Neuronal stem cell (in vitro differentiated cells): ENCODE measurements around the gene AKAP9.

Experiments
- DNase-seq: peaks from one replicate; pipeline ENCODE4 v3.0.0-alpha.2; 2013; ENCODE audit warnings: low spot score
- H2AFZ ChIP-seq: one replicate; pipeline ENCODE4 v1.6.1; 2013; ENCODE audit warnings: mild to moderate bottlenecking, low read length, inconsistent platforms
- H2AK5ac ChIP-seq: 2 replicates; pipeline ENCODE4 v1.6.1; 2013; ENCODE audit warnings: low read depth, mild to moderate bottlenecking, inconsistent platforms, low read length, moderate library complexity, mixed read lengths
- H2BK120ac ChIP-seq: 2 replicates; pipeline ENCODE4 v1.6.1; 2013; ENCODE audit warnings: low read depth, mild to moderate bottlenecking, inconsistent platforms, low read length, moderate library complexity, mixed read lengths
- H2BK12ac ChIP-seq: one replicate; pipeline ENCODE4 v1.6.1; 2013; ENCODE audit warnings: low read length, inconsistent platforms
- H2BK15ac ChIP-seq: 2 replicates; pipeline ENCODE4 v1.6.1; 2013; ENCODE audit warnings: mild to moderate bottlenecking, low read length, inconsistent platforms, mixed read lengths
- H2BK5ac ChIP-seq: one replicate; pipeline ENCODE4 v1.6.1; 2013; ENCODE audit warnings: inconsistent platforms, mild to moderate bottlenecking, low read length, moderate library complexity
- H3K14ac ChIP-seq: one replicate; pipeline ENCODE4 v1.6.1; 2013; ENCODE audit warnings: low read length, inconsistent platforms
- H3K18ac ChIP-seq: 2 replicates; pipeline ENCODE4 v1.6.1; 2013; ENCODE audit warnings: low read length, inconsistent platforms
- H3K23ac ChIP-seq: 2 replicates; pipeline ENCODE4 v1.6.1; 2013; ENCODE audit warnings: low read depth, mild to moderate bottlenecking, mixed read lengths, low read length, inconsistent platforms; ENCODE audit not compliant: poor library complexity
- H3K27ac ChIP-seq: replicated peaks from 3 replicates; pipeline ENCODE4 v1.5.1; 2013; ENCODE audit warnings: low read length, inconsistent platforms
- H3K27me3 ChIP-seq, 3 experiments: 2 replicates each; pipeline ENCODE4 v1.6.1; 2013; ENCODE audit warnings: low read length in 3 of 3, mild to moderate bottlenecking in 2 of 3, inconsistent platforms in 1 of 3, low read depth in 1 of 3, mixed read lengths in 1 of 3, moderate library complexity in 1 of 3; ENCODE audit not compliant: control insufficient read depth in 3 of 3, insufficient read depth in 3 of 3
- H3K36me3 ChIP-seq, 2 donors: replicated peaks in 1 of 2; 2 replicates each; pipeline ENCODE4 v1.6.1; 2013; ENCODE audit warnings: low read length in 2 of 2; ENCODE audit not compliant: control insufficient read depth in 2 of 2, insufficient read depth in 2 of 2
- H3K4ac ChIP-seq: 2 replicates; pipeline ENCODE4 v1.6.1; 2013; ENCODE audit warnings: inconsistent platforms, mild to moderate bottlenecking, low read length, moderate library complexity
- H3K4me1 ChIP-seq, 2 donors: 1 replicate in 1 of 2; 2 replicates in 1 of 2; pipeline ENCODE4 v1.6.1; 2013; ENCODE audit warnings: low read length in 2 of 2, low read depth in 1 of 2; ENCODE audit not compliant: control insufficient read depth in 2 of 2, insufficient read depth in 1 of 2
- H3K4me2 ChIP-seq: one replicate; pipeline ENCODE4 v1.6.1; 2013; ENCODE audit warnings: mild to moderate bottlenecking, low read length, inconsistent platforms; ENCODE audit not compliant: insufficient read depth, poor library complexity, severe bottlenecking
- H3K4me3 ChIP-seq, 2 donors: 2 replicates each; pipeline ENCODE4 v1.5.1; 2013; ENCODE audit warnings: low read length in 2 of 2, mild to moderate bottlenecking in 2 of 2, inconsistent platforms in 1 of 2, moderate library complexity in 1 of 2
- H3K79me1 ChIP-seq: one replicate; pipeline ENCODE4 v1.6.1; 2013; ENCODE audit warnings: low read depth, mild to moderate bottlenecking, inconsistent platforms, low read length, moderate library complexity
- H3K9ac ChIP-seq: one replicate; pipeline ENCODE4 v1.6.1; 2013; ENCODE audit warnings: mild to moderate bottlenecking, low read depth, low read length, inconsistent platforms; ENCODE audit not compliant: poor library complexity
- H3K9me3 ChIP-seq, 2 donors: replicated peaks in 1 of 2; 2 replicates each; pipeline versions ENCODE3 to v1.6.1; 2013; ENCODE audit warnings: low read length in 2 of 2, mild to moderate bottlenecking in 2 of 2, inconsistent platforms in 1 of 2, low read depth in 1 of 2, mixed read lengths in 1 of 2, moderate library complexity in 1 of 2; ENCODE audit not compliant: control insufficient read depth in 2 of 2, insufficient read depth in 1 of 2
- H4K8ac ChIP-seq: one replicate; pipeline ENCODE4 v1.6.1; 2013; ENCODE audit warnings: low read depth, mild to moderate bottlenecking, inconsistent platforms, low read length, moderate library complexity
- H4K91ac ChIP-seq: one replicate; pipeline ENCODE4 v1.6.1; 2013; ENCODE audit warnings: low read length, low read depth, mild to moderate bottlenecking, inconsistent platforms; ENCODE audit not compliant: poor library complexity
- WGBS, 2 donors: extraction: QIAGEN DNeasy Blood & Tissue Kit; methylation state at CpG; one replicate each; pipeline ENCODE4 v1.1.7; 2013; ENCODE audit warnings: missing lambda C conversion rate in 2 of 2, mixed read lengths in 1 of 2; ENCODE audit not compliant: insufficient read length in 2 of 2, insufficient replicate concordance in 1 of 2; ENCODE audit errors: extremely low coverage in 2 of 2; 5-methylcytosine and 5-hydroxymethylcytosine counted together

The AKAP9 gene

DNA sequence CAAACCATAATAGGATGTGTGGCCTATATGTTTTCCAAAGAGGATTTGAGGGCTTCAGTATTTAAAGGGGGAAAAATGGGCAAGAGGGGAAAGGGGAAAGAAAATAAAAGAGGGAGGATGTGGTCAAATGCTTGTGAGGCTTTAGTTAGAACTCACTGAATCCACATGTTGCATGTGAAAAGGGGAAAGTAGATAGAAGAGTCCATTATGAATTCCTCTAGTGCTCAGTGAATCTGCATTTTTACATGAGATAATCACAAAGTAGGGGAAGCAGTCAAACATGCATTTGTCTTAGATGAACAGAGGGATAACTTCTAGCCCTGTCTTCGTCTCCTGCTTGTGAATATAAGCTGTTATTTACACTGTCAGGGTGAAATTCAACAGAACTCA, 24.6 kb upstream of the AKAP9 start:
- H2AFZ ChIP-seq, result no peak overlapping the region
- H4K8ac ChIP-seq, result no peak overlapping the region
- no CpG with 5 or more reads among the region's 1 CpG for WGBS, 2 donors

DNA sequence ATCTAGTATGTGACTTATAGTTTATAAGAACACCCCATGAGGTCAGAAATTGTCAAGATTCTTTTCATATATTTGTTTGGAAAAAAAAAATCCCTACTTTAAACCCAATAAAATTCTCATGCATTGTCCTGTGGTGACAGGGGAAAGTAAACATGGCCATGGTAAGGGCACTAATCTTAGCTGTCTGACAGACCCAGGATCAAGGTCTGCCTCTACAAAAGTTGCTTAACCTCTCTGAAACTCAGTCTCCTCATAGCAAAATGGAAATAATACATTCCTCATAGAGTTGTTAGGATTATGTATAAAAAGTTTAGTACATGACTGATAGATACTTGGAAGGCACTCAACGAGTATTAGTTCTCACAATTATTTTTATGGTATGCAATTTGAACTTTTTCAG, 22.3 kb upstream of the AKAP9 start:
- Histone ChIP-seq H2BK5ac (no peak overlapping the region), H2AK5ac (no peak overlapping the region), H3K4me2 (no peak overlapping the region), H3K36me3 (no peaks in the 10 kb centered on the region), H3K9me3 (no peaks in the 10 kb centered on the region), H2AFZ (no peak overlapping the region), H3K4me3 (no peak overlapping the region), H3K79me1 (no peaks in the 10 kb centered on the region), H3K23ac (no peak overlapping the region), H3K9ac (no peak overlapping the region), H2BK12ac (no peak overlapping the region), H2BK120ac (no peak overlapping the region), H4K8ac (no peak overlapping the region), H3K14ac (no peak overlapping the region), H3K4me1 (no peaks in the 10 kb centered on the region), H2BK15ac (no peak overlapping the region), H3K27me3 (no peaks in the 10 kb centered on the region), H3K4ac (no peak overlapping the region), H4K91ac (no peak overlapping the region), H3K18ac (no peak overlapping the region), H3K27ac (no peak overlapping the region)
- WGBS, 2 donors, result no CpG with 5 or more reads among the region's 1 CpG
- DNase-seq, result no peak

More for the DNA sequence above, 24.6 kb upstream of the AKAP9 start:
- Histone ChIP-seq H3K4me1 (no peaks in the 10 kb centered on the region), H3K4me3 (no peak overlapping the region), H3K36me3 (no peaks in the 10 kb centered on the region), H3K14ac (no peak overlapping the region), H3K27me3 (no peaks in the 10 kb centered on the region), H2BK120ac (no peak overlapping the region), H2BK5ac (no peak overlapping the region), H4K91ac (no peak overlapping the region), H3K4me2 (no peak overlapping the region), H2BK15ac (no peak overlapping the region), H3K18ac (no peak overlapping the region), H3K9me3 (no peaks in the 10 kb centered on the region), H3K9ac (no peak overlapping the region), H3K79me1 (no peaks in the 10 kb centered on the region), H2BK12ac (no peak overlapping the region), H3K27ac (no peak overlapping the region), H2AK5ac (no peak overlapping the region), H3K4ac (no peak overlapping the region), H3K23ac (no peak overlapping the region)
- DNase-seq, result no peak

DNA sequence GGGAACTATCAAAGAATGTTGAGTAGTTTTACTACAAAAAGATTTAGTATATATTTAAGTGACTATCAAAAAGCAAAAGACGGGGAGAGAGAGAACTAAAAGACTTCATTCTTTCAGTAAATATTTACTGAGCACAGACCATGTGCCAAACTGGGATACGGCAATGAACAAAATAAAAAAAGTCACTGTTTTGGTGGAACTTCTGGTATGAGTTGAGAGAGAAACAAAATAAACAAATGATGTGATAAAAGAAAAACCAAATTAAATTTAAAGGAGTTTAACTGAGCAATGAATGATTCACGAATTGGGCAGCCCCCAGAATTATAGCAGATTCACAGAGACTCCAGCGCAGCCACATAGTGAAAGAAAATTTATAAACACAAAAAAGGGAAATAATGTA, 17.8 kb upstream of the AKAP9 start:
- no peaks in the 10 kb centered on the region for H3K36me3 ChIP-seq
- H2BK12ac ChIP-seq, result no peak overlapping the region
- H3K9me3 ChIP-seq, result no peaks in the 10 kb centered on the region
- WGBS, 2 donors, result no CpG with 5 or more reads among the region's 4 CpGs
- H3K18ac ChIP-seq, result no peak overlapping the region
- H2BK15ac ChIP-seq, result no peak overlapping the region
- no peak overlapping the region for H3K4ac ChIP-seq
- H3K14ac ChIP-seq, result no peak overlapping the region
- H3K4me2 ChIP-seq, result no peak overlapping the region
- DNase-seq, result no peak
- no peak overlapping the region for H2BK120ac ChIP-seq
- no peak overlapping the region for H3K9ac ChIP-seq
- H3K27ac ChIP-seq, result no peak overlapping the region
- H3K4me1 ChIP-seq, result no peaks in the 10 kb centered on the region
- no peaks in the 10 kb centered on the region for H3K79me1 ChIP-seq
- no peak overlapping the region for H4K8ac ChIP-seq
- H3K23ac ChIP-seq, result no peak overlapping the region
- H3K4me3 ChIP-seq, result no peak overlapping the region
- H3K27me3 ChIP-seq, result no peaks in the 10 kb centered on the region
- no peak overlapping the region for H2AFZ ChIP-seq
- H4K91ac ChIP-seq, result no peak overlapping the region
- no peak overlapping the region for H2AK5ac ChIP-seq
- H2BK5ac ChIP-seq, result no peak overlapping the region

DNA sequence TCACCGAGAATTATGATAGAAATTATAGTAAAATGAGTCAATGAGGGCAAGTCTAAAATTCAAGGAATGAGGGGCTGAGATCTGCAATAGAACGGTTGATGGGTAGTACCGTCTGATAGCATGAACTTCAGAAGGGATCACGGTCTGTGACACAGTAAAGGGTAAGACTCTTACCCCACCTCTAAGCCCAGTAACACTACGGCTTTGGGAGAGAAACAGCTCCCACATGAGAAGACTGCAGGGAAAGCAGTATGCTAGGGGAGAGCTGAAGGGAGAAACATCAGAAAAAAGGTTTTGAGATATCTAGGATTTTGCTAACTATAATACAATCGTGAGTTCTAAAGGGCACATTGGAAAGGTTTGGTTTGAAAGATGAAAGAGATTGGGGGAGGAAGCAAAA, 12.8 kb upstream of the AKAP9 start:
- H3K23ac ChIP-seq, result no peak overlapping the region
- no peaks in the 10 kb centered on the region for H3K4me1 ChIP-seq
- H3K27me3 ChIP-seq, result no peaks in the 10 kb centered on the region
- H3K36me3 ChIP-seq, result no peaks in the 10 kb centered on the region
- no peak overlapping the region for H3K4me3 ChIP-seq
- H3K79me1 ChIP-seq, result no peaks in the 10 kb centered on the region
- H2BK5ac ChIP-seq, result no peak overlapping the region
- no peak overlapping the region for H2AK5ac ChIP-seq
- no peak overlapping the region for H2BK15ac ChIP-seq
- H3K9me3 ChIP-seq, result no peaks in the 10 kb centered on the region
- no peak overlapping the region for H2AFZ ChIP-seq
- H3K18ac ChIP-seq, result no peak overlapping the region
- H2BK120ac ChIP-seq, result no peak overlapping the region
- DNase-seq, result no peak
- H4K91ac ChIP-seq, result no peak overlapping the region
- no peak overlapping the region for H4K8ac ChIP-seq
- H3K4ac ChIP-seq, result no peak overlapping the region
- no peak overlapping the region for H2BK12ac ChIP-seq
- no peak overlapping the region for H3K27ac ChIP-seq
- H3K14ac ChIP-seq, result no peak overlapping the region
- no peak overlapping the region for H3K4me2 ChIP-seq
- no CpG with 5 or more reads among the region's 6 CpGs for WGBS, 2 donors
- no peak overlapping the region for H3K9ac ChIP-seq
